AG09319 (cell line): ENCODE data around the gene STOX1.

Source experiments
- DNase-seq: peaks from one replicate; pipeline ENCODE4 v3.0.0-alpha.2; 2010; ENCODE audit warnings: low read depth; ENCODE audit errors: extremely low read depth
- CTCF ChIP-seq: IDR thresholded peaks from 2 replicates; pipeline ENCODE4 v1.5.1; 2011; ENCODE audit warnings: low read depth, mild to moderate bottlenecking, inconsistent platforms, low read length, moderate library complexity

STOX1 gene

GRCh38 chr10:68826764-68827591 is at the start of gene STOX1:
TSS of gene STOX1 (plus strand) at chr10:68827531. CDS start at chr10:68827624, 93 bp downstream.
- no peak for DNase-seq
- TF ChIP-seq CTCF: no peak; the same call in 1 of the 2 replicates

- DNase-seq: no peak
- TF ChIP-seq CTCF: no peak
These were observed 45.4 kb upstream of the STOX1 start for GRCh38 chr10:68781613-68782574.

- TF ChIP-seq CTCF: no peak
- DNase-seq: no peak
These were observed 42.9 kb upstream of the STOX1 start for GRCh38 chr10:68784476-68784875.

- DNase-seq: no peak
- TF ChIP-seq CTCF: no peak
These were observed 39.5 kb upstream of the STOX1 start for GRCh38 chr10:68787813-68788212.

- TF ChIP-seq CTCF: no peak
- no peak for DNase-seq
These were observed 36.9 kb upstream of the STOX1 start for GRCh38 chr10:68790476-68790875.

GRCh38 chr10:68792115-68792514 is 35.2 kb upstream of the STOX1 start:
- no peak for DNase-seq
- TF ChIP-seq CTCF: peak; percentile 25

- DNase-seq: no peak
- no peak for TF ChIP-seq CTCF
These were observed 31.3 kb upstream of the STOX1 start for GRCh38 chr10:68795886-68796532.
